GM21529 (cell line): ENCODE measurements around the gene TIGD3.
A peak's percentile ranks its signal among the peaks of the same experiment; 100 is the strongest.

Source experiments
- ATAC-seq: cut with Tn5 transposase; IDR thresholded peaks from one replicate; pipeline ENCODE4 v1.9.1; 2021; ENCODE audit not compliant: unreplicated experiment

TIGD3 gene

DNA sequence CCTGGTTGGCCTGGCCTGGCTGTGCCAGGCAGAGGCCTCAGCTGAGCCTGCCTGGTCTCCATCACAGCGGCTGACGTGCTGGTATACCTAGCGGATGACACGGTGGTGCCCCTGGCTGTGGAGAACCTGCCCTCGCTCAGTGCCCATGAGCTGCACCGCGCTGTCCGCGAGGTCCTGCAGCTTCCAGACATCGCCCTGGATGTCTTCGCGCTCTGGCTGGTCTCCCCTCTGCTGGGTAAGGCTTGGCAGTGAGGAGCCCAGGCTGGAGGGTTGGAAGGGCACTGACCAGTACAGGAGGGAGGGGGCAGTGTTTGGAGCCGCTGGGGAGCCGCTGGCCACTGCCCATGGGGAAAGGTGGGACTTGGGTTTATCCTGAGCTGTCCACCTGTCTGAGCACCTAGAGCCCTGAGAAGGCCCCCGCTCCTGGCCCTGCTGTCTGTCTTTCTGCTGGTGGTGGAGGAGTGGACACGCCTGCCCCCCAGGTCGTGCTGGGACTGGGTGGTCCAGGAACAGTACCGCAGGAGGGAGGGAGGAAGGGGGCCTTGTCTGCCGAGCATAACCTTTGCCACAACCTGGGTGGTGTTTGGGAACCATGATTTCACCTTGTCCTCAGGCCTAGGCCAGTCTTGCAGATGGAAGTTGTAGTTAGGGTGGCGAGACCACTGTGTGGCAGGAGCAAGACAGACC lies 34.9 kb downstream of the TIGD3 start:
- ATAC-seq, result no peak

DNA sequence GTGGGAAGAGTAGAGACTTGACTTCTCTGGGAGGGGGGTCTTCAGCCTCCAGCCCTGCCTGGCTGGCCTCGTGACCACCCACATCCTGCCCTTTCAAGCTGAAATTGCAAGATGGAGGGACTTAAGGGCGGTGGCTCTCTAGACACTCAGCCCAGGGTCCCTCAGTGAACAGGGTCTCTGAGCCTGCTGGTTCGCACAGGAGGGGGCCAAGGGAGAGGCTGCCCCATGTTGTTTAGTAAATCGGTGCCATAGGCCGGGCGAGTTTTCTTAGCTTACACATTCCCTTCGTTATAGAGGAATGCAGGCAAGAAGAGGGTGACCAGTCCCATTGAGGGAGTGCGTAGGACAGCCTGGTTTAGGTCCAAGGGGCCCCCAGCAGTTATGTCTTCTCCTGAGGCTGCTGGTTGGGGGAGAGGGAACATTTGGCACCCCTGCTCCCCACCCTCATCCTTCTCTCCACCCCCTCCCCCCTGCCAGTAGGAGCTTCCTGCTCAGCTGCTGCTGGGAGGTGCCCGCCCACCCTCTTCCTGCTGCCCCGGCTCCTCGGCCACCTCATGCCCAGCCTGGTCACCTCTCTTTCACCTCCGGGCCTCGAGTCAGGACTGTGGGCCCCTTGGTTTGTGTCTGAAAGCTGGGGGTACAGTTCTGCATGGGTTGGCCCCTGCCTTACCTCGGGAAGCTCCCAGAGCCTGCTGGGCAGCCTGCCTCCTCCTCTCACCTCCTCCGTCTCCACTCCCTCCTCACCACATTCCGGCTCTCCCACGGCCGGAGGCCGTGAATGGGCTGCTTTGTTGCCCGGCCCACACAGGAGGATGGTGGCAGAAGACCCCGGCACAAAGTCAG lies 35.8 kb downstream of the TIGD3 start:
- no peak for ATAC-seq

DNA sequence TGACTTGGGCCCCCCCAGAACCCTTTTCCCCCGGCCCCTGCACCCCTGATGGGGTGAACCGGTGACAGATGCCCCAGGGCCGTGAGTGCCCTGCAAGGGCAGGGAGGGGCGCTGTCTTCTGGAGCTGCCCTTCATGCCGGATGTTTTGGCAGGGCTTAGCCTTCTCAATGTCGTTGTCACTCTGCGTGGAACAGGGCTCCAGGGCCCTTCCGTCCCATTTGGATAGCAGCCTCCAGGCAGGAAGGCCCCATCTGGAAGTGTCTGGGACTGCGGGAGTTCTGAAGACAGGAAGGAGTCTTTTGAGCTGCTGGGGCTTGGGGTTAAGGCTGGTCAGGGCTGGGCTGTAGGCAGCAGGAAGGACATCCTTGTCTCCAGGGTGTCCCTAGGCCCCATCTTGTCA lies 36.4 kb downstream of the TIGD3 start:
- no peak for ATAC-seq

DNA sequence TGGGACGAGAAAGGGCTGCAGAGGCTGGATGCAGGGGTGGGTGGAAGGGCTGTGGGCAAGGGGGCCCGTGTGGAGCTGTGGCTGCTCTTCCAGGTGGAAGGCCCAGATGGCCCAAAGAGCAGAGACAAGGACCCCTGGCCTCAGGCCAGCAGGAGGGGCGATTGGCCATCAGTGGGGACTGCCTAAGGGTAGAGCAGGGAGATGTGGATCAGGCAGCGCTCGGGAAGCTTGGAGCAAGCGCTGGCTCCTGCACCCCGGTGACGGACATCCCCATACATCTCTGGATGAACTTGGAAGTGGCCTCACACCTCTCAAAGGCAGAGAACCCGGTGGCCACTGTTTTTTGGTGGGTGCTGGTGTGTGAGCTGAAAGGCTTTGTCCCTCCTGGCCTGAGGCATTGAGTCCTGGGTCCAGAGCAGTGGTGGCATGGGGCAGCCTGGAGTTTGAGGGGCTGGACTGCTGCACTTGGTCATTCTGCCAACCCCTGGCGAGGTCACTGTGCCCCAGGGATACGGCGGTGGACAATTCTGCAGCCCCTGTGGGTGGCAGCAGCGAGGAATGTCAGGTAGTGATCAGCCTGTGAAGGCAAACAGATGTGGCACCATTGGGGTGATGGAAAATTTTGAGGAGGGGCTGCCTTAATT lies 37.8 kb downstream of the TIGD3 start:
- ATAC-seq, result no peak

DNA sequence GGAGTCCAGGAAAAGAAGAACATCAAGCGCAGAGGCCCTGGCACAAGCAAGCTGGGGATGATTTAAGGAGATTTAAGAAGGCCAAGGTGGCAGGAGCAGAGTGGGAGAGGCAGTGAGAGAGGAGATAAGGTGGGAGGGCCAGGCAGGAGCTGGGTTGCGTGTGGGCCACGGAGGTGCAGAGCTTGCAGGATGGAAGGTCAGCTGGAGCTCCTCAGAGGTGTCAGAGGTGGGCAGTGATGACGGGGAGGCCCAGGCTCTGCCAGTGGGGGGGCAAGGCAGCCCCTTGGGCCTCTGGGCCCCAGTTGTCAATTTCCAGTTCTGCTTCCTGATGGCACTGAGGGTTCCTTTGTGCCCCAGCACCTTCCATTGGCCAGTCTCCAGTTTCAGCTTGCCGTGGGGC lies 38.3 kb downstream of the TIGD3 start:
- ATAC-seq, result no peak

DNA sequence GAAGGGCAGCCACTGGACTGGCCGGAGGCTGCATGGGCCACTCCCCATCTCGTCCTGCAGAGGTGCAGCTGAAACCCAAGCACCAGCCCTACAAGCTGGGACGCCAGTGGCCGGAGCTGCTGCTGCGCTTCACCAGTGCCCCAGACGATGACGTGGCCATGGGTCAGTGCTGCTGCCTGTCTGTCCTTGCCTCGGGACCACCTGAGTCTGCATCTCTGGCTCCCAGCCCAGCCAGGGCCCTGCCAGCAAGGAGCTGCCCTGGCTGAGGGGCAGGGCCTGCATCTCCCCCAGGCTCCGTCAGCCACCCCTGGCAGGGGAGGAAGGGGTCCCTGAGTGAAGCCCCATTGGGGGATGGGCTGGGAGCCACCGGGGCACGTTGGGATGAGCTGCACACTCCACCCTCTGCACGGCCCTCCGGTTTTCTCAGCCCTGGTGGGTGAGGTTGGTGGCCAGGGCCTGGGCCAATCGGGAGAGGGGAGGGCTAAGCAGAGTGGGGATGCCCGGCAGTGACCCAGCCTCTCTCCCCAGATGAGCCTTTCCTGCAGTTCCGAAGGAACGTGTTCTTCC lies 39.0 kb downstream of the TIGD3 start:
- ATAC-seq, result no peak

DNA sequence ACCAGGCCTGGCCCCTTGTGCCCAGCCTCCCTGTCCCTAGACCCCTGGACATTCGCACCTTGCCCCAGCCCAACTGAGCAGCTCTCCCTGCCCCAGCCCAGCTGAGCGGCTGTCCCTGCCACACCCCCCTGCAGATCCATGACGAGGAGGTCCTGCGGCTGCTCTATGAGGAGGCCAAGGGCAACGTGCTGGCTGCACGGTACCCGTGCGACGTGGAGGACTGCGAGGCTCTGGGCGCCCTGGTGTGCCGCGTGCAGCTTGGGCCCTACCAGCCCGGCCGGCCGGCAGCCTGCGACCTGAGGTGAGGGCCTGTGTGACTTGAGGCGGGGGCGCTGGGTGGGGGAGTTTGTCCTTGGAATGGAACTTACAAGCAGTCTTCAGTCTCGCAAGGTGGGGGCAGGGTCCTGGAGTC lies 39.6 kb downstream of the TIGD3 start:
- ATAC-seq, result no peak

DNA sequence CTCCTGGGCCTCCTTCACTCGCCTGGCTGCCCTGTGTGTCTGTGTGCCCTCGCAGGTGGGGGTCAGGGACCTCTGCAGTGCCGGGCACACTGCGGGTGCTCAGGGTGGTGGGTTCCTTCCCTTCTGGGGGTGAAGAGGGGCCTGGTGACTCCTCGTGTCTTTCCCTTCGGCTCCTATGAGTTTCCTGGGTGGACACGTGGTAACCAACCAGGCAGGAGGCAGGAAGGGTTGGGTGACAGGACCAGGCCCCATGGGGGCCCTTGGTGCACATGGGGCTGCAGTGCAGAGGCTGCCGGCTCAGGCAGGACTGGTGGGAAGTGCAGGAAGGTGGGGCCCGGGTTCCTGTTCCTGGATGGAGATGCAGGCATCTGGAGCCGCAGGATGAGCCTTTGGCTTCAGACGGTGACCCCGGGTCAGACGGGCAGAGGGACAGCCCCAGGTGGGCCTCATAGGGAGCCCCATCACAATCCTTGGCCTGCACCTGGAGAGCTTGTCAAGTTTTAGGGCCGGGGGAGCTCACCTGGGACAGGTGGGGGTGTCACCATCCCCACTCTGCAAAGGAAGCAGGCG lies 41.5 kb downstream of the TIGD3 start:
- no peak for ATAC-seq

DNA sequence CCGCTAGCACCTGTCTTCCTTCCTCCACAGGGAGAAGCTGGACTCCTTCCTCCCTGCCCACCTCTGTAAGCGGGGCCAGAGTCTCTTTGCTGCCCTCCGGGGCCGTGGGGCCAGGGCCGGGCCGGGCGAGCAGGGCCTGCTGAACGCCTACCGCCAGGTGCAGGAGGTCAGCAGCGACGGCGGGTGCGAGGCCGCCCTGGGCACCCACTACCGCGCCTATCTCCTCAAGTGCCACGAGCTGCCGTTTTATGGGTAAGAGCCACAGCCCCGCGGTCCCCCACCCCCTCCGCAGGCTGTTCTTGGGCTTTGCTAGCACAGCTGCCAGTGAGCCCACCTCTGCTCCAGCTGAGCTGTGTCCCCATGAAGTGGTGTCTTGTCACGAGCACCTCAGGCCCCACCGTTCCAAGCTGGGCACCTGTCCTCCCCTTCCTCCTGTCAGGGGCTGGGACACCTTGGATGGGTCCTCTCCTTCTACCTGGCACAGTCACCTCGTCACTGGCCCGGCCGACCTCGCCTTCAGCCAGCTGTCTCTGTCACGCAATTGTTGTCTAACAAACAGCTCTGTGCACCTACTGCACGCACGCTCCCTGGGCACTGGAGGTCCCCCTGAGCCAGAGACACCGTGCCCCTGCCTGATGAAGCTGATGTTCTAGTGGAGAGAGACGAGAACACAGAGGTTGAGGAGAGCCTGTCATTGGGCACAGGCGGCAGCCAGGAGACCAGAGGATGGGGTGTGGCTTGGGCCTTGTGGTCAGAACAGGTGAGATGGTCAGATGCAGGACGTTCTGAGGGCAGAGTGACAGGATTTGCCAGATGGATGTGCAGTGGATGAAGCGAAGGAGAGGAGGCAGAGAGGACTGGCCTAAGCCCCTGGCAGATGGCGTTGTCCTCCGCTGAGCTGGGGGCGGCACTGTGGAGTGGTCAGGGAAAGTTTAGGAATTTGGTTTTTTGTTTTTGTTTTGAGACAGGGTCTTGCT lies 42.5 kb downstream of the TIGD3 start:
- no peak for ATAC-seq

DNA sequence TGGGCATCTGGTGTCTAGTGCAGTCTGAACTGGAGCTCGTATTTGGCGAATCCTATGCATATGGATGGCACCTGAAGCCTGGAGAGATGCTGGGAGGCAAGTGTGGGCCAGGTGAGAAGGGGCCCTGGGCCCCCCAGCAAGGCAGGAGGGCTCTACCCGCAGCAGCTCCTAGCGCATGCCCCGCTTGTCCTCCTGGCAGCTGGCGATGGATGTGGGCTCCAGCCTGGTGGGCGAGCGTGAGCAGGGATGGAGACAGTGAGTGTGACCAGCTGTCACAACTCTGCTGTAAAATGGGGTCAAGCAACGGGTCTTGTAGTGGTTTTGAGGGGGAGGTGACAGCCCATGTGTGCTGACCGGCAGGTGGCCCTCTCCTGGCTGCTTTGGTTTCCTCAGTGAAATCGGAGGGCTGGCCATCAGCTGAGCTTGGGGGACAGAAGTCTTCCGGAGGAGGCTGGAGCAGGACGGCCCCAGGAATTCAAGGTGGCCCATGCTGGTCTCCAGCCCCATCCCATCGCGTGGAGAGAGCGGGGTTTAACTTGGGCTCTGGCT lies 43.9 kb downstream of the TIGD3 start:
- no peak for ATAC-seq

DNA sequence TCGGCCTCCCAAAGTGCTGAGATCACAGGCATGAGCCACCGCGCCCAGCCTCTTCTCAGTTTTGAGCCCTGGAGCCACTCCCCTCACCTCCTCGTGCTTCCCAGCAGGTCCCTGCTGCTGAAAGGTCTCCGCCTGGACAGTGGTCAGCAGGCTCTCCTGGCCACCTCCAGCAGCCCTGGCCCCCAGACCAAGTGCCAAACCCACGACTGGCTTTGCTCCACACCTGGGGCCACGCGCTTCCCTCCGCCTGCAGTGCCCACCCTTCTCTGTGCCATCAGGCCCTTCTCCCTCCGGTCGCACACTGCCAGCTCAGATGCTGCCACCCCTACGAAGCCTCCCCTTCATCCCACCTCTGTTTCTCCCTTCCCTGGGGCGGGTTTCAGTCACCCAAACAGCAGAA lies 44.7 kb downstream of the TIGD3 start:
- ATAC-seq, result no peak

DNA sequence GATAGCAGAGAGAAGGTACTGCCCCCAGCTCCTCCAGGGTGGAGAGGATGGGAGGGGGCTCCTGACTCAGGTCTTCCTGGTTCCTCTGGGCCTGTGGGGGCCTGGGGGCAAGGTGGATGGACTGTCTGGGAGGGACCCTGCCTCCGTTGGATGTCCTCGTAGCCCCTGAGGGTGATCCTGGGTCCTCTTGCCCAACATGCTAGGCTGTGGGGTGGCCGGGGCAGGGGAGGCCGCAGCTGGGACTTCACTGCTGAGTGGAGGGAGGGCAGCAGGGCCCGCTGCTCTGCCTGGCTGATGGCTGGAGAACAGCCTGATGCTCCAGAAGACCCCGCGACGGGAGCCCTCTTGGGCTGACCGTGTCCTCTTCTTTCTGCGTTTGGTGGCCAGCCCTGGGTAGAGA lies 45.3 kb downstream of the TIGD3 start:
- no peak for ATAC-seq

DNA sequence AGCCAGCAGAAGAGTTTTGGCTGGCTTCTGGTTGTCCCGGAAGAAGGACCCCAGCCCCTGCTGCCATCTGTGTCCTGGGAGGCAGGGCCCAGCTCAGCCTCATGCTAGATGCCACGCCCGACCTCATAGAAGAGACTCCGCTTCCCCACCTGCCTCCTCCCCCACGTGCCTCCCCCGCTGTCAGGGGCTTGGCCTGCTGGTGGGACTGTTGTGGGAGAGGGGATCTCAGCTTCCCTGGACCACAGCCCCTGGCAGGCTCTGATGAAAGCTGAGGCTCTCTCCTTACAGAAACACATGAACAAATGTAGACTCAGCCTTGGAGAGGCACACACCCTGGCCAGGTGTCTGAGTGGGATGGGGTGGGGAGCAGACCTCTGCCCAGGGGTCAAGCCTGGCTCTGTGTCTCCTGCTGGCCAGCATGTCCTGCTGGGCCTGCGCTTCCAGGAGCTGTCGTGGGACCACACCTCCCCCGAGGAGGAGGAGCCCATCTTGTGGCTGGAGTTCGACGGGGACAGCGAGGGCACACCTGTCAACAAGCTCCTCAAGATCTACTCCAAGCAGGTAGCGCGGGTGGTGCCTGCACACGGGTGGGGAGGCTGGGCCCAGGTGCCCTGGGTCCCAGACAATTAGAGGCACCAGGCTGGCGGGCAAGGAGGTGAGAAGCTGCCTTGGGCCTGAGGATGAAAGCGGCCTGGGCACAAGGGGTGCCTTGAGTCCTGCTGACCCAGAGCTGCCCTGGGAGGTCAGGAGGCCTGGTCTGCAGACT lies 45.9 kb downstream of the TIGD3 start:
- ATAC-seq, result no peak

DNA sequence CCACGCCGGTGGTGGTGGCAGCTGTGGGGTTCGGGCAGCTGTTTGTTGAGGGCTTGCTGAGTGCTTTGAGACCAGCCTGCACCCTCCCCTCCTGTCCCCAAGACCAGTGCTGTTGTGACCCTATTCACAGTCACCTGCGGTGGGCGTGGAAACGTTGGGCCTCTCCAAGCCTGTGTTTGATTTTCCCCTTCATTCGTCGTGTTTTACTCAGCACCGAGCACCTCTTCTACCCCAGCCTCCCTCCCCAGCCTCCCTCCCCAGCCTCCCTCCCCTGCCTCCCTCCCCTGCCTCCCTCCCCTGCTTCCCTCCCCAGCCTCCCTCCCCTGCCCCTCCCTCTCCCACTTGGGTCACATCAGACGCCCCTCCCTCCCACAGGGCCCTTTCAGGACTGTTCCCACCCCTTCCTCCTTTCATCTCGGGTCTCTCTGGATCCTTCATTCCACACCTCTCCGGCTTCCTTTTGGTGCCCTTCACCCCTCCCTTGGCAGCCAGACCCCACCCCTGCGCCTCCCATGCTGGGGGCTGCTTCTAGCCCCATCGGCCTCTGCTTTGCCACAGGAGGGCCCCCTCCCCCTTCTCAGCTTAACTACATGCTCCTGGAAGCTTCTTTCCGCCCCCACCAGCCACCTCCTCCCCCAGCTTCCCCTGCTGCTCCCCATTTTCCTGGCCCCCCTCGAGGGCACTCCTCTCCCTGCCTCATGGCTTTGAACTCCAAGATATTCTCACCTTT lies 46.7 kb downstream of the TIGD3 start:
- no peak for ATAC-seq

DNA sequence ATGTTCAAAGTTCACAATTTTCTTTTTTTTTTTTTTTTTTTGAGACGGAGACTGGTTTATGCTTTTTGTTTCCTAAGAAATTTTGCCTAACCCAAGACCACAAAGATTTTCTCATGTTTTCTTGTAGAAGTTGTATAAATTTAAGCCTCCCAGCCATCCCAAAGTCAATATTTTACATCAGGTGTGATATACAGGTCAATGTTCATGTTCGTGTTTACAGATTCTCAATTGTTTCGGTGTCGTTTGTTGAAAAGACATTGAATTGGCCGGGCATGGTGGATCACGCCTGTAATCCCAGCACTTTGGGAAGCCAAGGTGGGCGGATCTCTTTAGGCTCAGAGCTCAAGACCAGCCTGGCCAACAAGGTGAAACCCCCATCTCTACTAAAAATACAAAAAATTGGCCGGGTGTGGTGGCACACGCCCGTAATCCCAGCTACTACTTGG lies 47.3 kb downstream of the TIGD3 start:
- no peak for ATAC-seq

DNA sequence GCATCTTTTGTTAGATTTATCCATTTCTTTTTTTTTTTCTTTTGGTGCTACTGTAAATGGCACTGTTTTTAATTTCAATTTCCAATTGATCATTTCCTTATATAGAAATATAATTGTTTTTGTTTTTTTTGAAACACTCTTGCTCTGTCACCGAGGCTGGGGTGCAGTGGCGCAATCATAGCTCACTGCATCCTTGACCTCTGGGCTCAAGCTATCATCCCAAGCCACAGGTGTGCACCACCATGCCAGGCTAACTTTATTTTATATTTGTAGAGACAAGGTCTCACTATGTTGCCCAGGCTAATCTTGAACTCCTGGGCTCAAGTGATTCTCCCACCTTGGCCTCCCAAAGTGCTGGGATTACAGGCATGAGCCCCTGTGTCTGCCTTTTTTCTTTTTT lies 48.2 kb downstream of the TIGD3 start:
- no peak for ATAC-seq

DNA sequence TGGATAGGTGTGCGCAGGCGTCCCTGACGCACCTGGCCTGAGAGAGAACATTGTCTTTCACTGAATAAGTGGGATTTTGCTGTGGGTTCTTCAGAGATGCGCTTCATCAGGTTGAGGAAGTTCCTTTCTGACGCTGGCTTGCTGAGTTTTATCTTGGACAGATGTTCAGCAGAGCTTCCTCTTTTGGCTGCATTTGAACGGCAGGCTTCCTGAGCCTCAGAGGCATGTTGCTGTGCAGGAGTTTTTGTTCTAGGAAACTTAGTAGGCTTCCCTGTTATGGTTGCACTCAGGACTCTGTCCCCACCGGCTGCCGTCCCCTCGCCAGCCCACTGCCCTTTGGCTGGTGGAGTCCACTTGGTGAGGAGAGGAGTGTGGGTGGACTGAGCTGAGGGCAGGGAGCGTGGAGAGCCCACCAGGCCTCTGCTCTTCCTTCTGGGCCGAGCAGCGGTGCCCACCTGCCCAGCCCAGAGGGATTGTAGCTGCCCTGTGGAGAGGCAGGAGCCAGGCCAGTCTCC lies 49.1 kb downstream of the TIGD3 start:
- ATAC-seq, result peak; percentile 40

DNA sequence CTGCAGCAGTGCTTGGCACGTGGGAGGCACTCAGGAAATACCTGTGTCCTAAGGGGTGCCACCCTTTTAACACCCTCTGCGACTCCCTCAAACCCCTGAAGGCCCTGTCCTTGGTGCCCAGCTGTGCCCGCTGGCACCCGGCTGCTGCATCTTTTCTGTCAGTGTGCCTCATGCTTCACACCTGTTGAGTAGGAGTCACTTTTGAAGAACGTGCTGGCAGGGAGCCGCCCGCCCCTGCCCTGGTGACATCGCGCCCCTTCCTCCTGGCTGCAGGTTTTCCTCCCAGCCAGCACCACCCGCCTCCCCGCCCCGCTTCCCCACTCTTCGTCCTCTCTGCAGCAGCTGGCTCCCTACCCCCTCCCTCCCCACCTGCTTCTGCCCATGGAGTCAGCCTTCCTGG lies 49.7 kb downstream of the TIGD3 start:
- ATAC-seq, result no peak
